ENCODE measurements around the gene NUDT8.

DNA sequence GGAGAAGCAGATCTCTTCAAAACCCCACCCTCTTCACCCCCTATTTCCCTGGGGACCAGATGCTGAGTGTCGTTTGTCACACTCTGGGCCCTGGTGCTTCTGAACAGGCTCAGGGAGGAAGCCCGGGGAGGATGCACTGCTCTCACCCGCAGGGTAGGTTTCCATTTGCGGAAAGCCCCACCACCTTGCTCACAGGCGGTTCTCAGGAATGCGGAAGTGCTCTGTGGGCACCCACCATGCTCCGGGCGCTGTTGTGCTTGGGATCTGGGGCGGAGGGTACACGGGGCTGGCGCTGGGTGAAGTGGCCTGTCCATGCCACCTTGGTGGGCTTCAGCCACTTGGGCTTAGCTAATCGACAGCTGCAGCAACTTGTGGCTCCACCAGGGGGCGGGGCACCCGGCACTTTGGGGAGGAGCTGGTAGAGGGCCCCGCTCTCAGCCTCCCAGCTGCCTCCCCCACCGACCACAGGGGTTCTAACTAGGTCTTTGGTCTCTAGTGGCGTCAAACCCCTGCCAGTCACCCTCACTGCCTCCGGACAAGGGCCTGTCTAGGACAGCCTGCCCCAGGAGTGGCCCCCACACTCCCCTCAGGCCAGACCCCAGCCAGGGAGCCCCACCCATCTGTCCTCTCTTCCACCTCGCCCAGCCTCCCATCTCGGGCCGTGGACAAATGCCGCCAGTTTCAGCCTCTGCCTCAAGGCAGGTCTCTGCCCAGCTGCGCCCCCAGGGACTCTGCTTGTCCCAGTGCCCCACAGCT, 15.6 kb downstream of the NUDT8 start:
- TF ChIP-seq, protein P1, sequence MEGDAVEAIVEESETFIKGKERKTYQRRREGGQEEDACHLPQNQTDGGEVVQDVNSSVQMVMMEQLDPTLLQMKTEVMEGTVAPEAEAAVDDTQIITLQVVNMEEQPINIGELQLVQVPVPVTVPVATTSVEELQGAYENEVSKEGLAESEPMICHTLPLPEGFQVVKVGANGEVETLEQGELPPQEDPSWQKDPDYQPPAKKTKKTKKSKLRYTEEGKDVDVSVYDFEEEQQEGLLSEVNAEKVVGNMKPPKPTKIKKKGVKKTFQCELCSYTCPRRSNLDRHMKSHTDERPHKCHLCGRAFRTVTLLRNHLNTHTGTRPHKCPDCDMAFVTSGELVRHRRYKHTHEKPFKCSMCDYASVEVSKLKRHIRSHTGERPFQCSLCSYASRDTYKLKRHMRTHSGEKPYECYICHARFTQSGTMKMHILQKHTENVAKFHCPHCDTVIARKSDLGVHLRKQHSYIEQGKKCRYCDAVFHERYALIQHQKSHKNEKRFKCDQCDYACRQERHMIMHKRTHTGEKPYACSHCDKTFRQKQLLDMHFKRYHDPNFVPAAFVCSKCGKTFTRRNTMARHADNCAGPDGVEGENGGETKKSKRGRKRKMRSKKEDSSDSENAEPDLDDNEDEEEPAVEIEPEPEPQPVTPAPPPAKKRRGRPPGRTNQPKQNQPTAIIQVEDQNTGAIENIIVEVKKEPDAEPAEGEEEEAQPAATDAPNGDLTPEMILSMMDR (IDR thresholded peaks at IDR 0.05), result peak; percentile 40
- no peak for TF ChIP-seq EZH2 (IDR thresholded peaks at IDR 0.05; ENCODE audit: borderline replicate concordance, insufficient read depth, low read depth, low read length, poor library complexity, severe bottlenecking)

Measured in B cell (primary cell).